ENCODE results near the gene MYO6.
A peak's percentile ranks its signal among the peaks of the same experiment; 100 is the strongest.
"Not testable (repeated sequence)": the region's sequence is repeated elsewhere in the genome, so short reads cannot be mapped to it uniquely, and the experiment has no call there.

Gene MYO6

DNA sequence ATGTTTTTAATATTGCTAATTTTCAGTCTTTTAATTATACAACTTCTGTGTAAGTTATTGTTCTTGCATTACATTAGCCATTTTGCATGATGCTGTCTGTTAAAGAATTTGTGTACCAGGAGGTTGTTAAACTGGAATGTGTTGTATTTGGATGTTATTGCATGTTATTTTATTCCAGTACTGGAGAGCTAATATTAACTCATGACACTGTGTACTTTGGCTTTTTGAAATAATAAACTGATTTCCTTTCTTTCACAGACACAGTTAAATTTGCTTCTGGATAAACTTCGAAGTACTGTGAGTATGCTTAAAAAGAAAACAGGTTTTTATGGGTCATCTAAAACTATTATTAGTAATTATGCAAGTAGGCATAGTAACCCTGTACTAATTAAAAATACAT is 121.3 kb downstream of the MYO6 start:
- ATAC-seq (no peak), DNase-seq (ENCODE audit: low spot score in 2 of 2) (no peak)
- Mint-ChIP-seq H3K4me3 (no peak overlapping the region), H3K9me3 (no peaks in the 10 kb centered on the region), H3K4me1 (no peaks in the 10 kb centered on the region), H3K27ac (no peak overlapping the region), H3K36me3 (peaks cover 18% of the 10 kb centered on the region)

DNA sequence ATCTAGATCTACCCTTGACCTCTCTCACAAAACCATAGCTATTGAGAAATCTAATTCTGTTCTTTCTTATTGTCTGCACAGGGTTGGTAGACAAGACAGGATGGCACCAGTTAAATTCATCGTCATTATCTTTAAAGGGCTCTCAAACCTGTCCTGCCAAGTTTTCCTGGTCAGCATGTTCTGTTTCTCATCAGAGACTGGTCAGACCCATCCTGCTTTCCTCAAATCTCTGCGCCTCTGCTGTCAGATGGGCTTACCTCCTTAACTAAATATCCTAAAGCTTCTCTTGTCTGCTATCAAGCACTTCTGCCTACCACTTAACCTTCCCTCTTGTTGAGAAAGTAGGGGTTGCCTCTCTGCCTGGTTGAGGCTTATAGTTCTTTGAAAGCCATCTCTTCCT is 125.2 kb downstream of the MYO6 start:
- Mint-ChIP-seq H3K4me3 (no peak overlapping the region), H3K36me3 (no peaks in the 10 kb centered on the region), H3K27ac (no peak overlapping the region), H3K9me3 (no peaks in the 10 kb centered on the region), H3K4me1 (no peaks in the 10 kb centered on the region)
- no peak for ATAC-seq
- DNase-seq (ENCODE audit: low spot score in 2 of 2) = no peak

DNA sequence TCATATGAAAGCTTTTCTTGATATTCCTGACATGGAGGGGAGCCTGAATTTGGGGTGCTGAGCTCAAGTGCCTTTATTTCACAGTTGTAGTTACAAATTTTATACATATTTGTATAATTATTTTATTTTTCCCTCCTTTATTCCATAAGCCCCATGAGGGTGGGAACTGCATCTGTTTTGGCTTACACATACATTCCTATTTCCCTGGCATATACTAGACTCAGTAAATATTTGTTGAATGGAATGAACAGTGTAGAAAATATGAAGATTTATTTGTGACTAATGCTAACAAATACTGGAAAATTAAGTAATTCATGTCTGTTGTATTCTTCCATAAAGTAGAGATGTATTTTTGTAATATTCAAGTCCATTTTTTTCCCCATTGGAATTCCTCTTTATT is 127.1 kb downstream of the MYO6 start:
- DNase-seq (ENCODE audit: low spot score in 2 of 2) (no peak), ATAC-seq (no peak)
- Mint-ChIP-seq H3K4me3 (no peak overlapping the region), H3K27ac (no peak overlapping the region), H3K9me3 (no peaks in the 10 kb centered on the region), H3K4me1 (no peaks in the 10 kb centered on the region), H3K36me3 (no peaks in the 10 kb centered on the region)

DNA sequence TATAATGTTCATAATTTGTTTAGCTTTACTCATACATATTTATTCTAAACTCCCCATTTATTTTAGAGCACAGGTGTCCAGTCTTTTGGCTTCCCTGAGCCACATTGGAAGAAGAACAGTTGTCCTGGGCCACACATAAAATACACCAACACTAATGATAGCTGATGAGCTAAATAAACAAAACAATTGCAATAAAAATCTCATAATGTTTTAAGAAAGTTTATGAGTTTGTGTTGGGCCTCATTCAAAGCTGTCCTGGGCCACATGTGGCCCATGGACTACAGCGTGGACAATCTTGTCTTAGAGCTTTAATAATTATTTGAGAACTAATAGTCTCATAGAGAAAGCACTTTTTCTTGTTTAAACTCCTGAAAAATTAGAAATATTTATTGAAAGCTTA is 131.3 kb downstream of the MYO6 start:
- Mint-ChIP-seq H3K27ac (no peak overlapping the region), H3K4me1 (no peaks in the 10 kb centered on the region), H3K9me3 (no peaks in the 10 kb centered on the region), H3K4me3 (no peak overlapping the region), H3K36me3 (no peaks in the 10 kb centered on the region)
- DNase-seq (ENCODE audit: low spot score in 2 of 2) (no peak), ATAC-seq (no peak)

GRCh38 chr6:75882734-75883133 is 133.7 kb downstream of the MYO6 start:
- DNase-seq (ENCODE audit: low spot score in 2 of 2) = no peak
- H3K27ac Mint-ChIP-seq = no peak overlapping the region
- H3K4me3 Mint-ChIP-seq = no peak overlapping the region
- H3K4me1 Mint-ChIP-seq = no peaks in the 10 kb centered on the region
- H3K36me3 Mint-ChIP-seq = peaks cover 6% of the 10 kb centered on the region
- H3K9me3 Mint-ChIP-seq = no peaks in the 10 kb centered on the region
- peak; percentile 63 for ATAC-seq

- DNase-seq (ENCODE audit: low spot score in 2 of 2) (no peak), ATAC-seq (no peak)
- Mint-ChIP-seq H3K4me1 (no peaks in the 10 kb centered on the region), H3K36me3 (peaks cover 7% of the 10 kb centered on the region), H3K27ac (no peak overlapping the region), H3K9me3 (no peaks in the 10 kb centered on the region), H3K4me3 (no peak overlapping the region)
Observed at GRCh38 chr6:75884822-75885221, 135.8 kb downstream of the MYO6 start.

GRCh38 chr6:75892384-75892783 is 143.3 kb downstream of the MYO6 start:
- Mint-ChIP-seq H3K4me1 (no peaks in the 10 kb centered on the region), H3K9me3 (no peaks in the 10 kb centered on the region), H3K27ac (no peak overlapping the region), H3K36me3 (peaks cover 4% of the 10 kb centered on the region), H3K4me3 (no peak overlapping the region)
- DNase-seq (ENCODE audit: low spot score in 2 of 2) (no peak), ATAC-seq (no peak)

- DNase-seq (ENCODE audit: low spot score in 2 of 2) (no peak), ATAC-seq (no peak)
- Mint-ChIP-seq H3K4me1 (no peaks in the 10 kb centered on the region), H3K4me3 (no peak overlapping the region), H3K27ac (no peak overlapping the region), H3K9me3 (no peaks in the 10 kb centered on the region), H3K36me3 (no peaks in the 10 kb centered on the region)
Observed at GRCh38 chr6:75893058-75893775, 144.2 kb downstream of the MYO6 start.

GRCh38 chr6:75893776-75894152 is 144.7 kb downstream of the MYO6 start:
- Mint-ChIP-seq H3K9me3 (no peaks in the 10 kb centered on the region), H3K4me1 (no peaks in the 10 kb centered on the region), H3K27ac (no peak overlapping the region), H3K36me3 (no peaks in the 10 kb centered on the region), H3K4me3 (no peak overlapping the region)
- no peak for DNase-seq (ENCODE audit: low spot score in 2 of 2)
- ATAC-seq = no peak

DNA sequence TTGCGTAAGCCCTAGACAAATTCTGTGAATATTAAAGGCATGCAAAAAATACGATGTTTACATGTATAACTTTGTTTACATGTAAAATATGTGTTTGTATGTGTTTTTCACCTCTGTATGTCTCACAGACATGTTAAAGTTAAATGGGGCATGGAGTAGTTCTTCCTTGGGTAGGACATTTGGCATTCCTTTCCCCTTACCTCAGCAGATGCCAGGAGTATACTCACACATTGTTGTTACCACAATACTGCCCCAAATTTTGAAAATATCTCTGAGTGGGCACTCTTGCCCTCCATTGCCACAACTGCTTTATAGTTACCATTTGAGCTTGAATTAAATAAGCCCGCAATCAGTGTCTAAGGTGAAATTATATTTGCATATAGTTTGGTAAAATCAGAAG is 147.5 kb downstream of the MYO6 start:
- no peak for ATAC-seq
- no peak for DNase-seq (ENCODE audit: low spot score in 2 of 2)
- Mint-ChIP-seq H3K4me3 (no peak overlapping the region), H3K4me1 (no peaks in the 10 kb centered on the region), H3K36me3 (no peaks in the 10 kb centered on the region), H3K27ac (no peak overlapping the region), H3K9me3 (no peaks in the 10 kb centered on the region)

DNA sequence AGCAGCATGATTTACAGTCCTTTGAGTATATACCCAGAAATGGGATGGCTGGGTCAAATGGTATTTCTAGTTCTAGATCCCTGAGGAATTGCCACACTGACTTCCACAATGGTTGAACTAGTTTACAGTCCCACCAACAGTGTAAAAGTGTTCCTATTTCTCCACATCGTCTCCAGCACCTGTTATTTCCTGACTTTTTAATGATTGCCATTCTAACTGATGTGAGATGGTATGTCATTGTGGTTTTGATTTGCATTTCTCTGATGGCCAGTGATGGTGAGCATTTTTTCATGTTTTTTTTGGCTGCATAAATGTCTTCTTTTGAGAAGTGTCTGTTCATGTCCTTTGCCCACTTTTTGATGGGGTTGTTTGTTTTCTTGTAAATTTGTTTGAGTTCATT is 151.2 kb downstream of the MYO6 start:
- not testable (repeated sequence) for H3K27ac Mint-ChIP-seq; H3K36me3 Mint-ChIP-seq; ATAC-seq; H3K9me3 Mint-ChIP-seq; H3K4me1 Mint-ChIP-seq; DNase-seq (ENCODE audit: low spot score in 2 of 2); H3K4me3 Mint-ChIP-seq

GRCh38 chr6:75905129-75905528 is 156.1 kb downstream of the MYO6 start:
- not testable (repeated sequence) for H3K4me1 Mint-ChIP-seq; H3K27ac Mint-ChIP-seq; H3K4me3 Mint-ChIP-seq; H3K9me3 Mint-ChIP-seq; ATAC-seq; DNase-seq (ENCODE audit: low spot score in 2 of 2); H3K36me3 Mint-ChIP-seq

DNA sequence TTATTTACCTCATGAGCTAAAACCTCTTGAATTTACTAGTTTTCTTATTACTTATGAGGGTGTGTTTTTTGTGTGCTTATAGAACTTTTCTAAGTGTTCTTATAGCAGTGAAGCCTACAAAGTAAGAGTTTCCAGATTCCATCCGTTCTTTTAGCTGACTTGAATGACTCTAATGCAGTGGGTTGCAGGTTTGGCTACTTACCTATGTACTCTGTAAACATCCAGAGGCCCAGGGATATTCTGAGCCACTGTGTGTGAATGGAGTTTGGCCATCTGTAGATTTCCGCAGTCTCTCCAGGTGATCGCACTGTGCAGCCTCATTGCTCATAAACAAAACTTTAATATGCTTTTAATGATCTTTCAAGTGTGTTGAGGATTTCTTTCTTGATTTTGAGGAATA is 157.8 kb downstream of the MYO6 start:
- DNase-seq (ENCODE audit: low spot score in 2 of 2) (no peak), ATAC-seq (no peak)
- Mint-ChIP-seq H3K4me3 (no peak overlapping the region), H3K9me3 (no peaks in the 10 kb centered on the region), H3K4me1 (no peaks in the 10 kb centered on the region), H3K36me3 (no peaks in the 10 kb centered on the region), H3K27ac (no peak overlapping the region)

DNA sequence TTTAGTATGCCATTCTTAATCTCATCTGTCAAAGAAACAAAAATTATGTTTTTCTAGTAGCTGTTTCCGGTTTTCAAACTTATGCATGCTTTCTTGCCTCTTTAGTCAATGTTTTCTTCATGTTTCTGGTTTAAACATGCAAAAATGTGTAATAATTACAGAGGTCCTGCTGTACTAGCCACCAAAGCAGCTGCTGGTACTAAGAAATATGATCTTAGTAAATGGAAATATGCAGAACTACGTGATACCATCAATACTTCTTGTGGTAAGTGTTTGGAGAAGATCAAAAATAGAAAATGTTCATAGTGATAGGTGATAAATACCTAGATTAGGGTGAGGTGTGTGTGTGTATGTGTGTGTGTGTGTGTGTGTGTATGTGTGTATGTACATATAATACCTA is 158.4 kb downstream of the MYO6 start:
- Mint-ChIP-seq H3K9me3 (no peaks in the 10 kb centered on the region), H3K36me3 (no peaks in the 10 kb centered on the region), H3K4me3 (no peak overlapping the region), H3K4me1 (no peaks in the 10 kb centered on the region), H3K27ac (no peak overlapping the region)
- DNase-seq (ENCODE audit: low spot score in 2 of 2) (no peak), ATAC-seq (peak; percentile 45)

DNA sequence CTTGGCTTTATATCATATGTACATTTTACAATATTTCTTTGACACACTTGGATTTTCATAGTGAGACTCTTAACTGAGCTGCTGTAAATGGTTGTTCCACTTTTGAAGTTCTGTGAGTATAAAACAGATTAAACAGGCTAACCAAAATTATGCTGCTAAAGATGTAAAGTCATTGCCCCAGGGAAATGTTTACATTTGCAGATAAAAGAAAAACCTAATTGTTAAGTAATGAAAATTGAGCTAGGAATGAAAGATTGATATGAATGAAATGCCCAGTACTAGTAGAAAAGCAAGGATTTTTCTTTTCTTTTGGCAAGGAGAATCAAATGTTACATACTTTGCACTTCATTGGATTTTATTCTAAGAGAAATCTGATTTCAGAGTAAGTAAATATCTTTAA is 164.0 kb downstream of the MYO6 start:
- no peaks in the 10 kb centered on the region for H3K4me1 Mint-ChIP-seq
- H3K4me3 Mint-ChIP-seq = no peak overlapping the region
- no peak for ATAC-seq

GRCh38 chr6:75922226-75922625 is 173.2 kb downstream of the MYO6 start:
- ATAC-seq (no peak), DNase-seq (ENCODE audit: low spot score in 2 of 2) (no peak)
- H3K4me1 Mint-ChIP-seq = no peaks in the 10 kb centered on the region
- no peaks in the 10 kb centered on the region for H3K36me3 Mint-ChIP-seq
- no peaks in the 10 kb centered on the region for H3K9me3 Mint-ChIP-seq
- no peak overlapping the region for H3K4me3 Mint-ChIP-seq
- H3K27ac Mint-ChIP-seq = no peak overlapping the region

More for the DNA sequence above, 164.0 kb downstream of the MYO6 start:
- no peaks in the 10 kb centered on the region for H3K9me3 Mint-ChIP-seq
- DNase-seq (ENCODE audit: low spot score in 2 of 2) = no peak
- H3K36me3 Mint-ChIP-seq = peaks cover 7% of the 10 kb centered on the region
- H3K27ac Mint-ChIP-seq = no peak overlapping the region

Data from stimulated activated effector memory CD8-positive, alpha-beta T cell treated with anti-CD3 and anti-CD28 coated beads, Interleukin-12 subunit alpha, Interleukin-12 subunit beta, amount 100 ng/mL, for 72 hours (primary cell).